ACHN (cell line): ENCODE measurements around the gene NOSIP.

Experiments used
- DNase-seq: peaks from one replicate; pipeline ENCODE4 v3.0.0-alpha.2; 2015
- in situ Hi-C: cut with HindIII; loops from 2 replicates; pipeline ENCODE4 v1.10.0; 2017; ENCODE audit warnings: low sequenced_read_pairs, low pct_ligation_motif_present, low pct_unique_long_range_greater_than_20kb

NOSIP gene

DNA sequence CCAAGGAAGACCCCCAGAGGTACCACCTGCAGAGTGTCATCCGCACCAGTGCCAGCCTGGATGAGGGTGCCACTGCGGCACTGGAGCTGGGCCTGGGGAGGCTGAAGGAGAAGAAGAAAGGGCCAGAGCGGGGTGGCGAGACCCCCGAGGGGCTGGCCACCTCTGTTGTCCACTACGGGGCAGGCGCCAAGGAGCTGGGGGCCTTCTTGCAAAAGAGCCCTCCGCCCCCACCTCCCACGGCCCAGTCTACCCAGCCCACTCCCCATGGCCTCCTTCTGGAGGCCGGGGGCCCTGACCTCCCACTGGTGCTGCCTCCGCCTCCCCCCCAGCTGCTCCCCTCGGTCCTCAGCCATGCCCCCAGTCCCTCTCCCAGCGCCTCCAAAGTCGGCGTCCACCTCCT lies 16.1 kb upstream of the NOSIP start:
- DNase-seq, result no peak
- in situ Hi-C loops, result no loop called here

DNA sequence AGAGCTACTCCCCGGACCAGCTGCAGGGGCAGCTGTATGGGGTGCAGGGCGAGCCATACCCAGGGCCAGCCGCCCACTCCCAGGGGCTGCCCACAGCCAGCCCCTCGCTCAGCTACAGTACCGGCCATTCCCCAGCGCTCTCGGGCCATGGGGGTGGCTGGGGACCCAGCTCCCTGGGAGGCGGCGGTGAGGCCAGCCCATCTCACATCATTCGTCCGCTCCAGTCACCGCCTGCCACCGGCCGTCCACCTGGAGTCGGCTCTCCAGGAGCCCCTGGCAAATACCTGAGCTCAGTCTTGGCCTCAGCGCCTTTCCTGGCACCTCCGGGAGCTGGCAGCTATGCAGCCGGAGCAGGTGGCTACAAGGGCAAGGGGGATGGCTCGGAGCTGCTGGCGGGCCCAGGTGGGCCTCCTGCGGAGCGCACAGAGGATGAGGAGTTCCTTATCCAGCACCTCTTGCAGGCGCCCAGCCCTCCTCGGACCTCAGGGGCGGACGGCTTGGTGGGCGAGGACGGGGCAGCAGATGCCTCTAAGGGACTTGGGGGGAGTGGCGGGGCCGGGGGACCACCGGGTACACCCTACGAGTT lies 15.6 kb upstream of the NOSIP start:
- in situ Hi-C loops, result no loop called here
- DNase-seq, result no peak

DNA sequence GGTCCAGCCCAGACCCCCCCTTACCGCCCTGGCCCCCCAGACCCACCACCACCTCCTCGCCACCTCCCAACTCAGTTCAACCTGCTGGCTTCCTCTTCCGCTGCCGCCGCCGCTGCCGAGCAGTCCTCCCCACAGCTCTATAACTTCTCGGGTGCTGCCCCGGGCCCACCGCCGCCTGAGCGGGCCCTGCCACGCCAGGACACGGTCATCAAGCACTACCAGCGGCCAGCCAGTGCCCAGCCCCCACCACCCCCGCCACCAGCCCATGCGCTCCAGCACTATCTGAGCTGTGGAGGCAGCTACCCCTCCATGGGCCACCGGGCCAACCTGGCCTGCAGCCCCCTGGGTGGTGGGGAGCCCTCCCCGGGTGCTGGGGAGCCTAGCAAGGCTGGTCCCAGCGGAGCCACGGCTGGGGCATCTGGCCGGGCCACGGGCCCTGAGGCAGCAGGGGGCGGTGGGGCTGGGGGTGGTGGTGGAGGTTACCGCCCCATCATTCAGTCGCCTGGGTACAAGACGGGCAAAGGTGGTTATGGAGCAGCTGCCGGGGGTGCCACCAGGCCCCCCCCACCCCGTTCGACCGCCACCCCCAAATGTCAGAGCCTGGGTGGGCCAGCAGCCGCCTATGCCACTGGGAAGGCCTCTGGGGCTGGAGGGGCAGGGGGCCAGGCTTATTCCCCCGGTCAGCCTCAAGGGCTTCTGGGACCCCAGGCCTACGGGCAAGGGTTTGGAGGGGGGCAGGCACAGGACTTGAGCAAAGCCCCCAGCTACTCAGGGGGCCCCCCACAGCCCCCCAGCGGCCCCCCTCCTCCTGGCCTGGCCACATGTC lies 14.8 kb upstream of the NOSIP start:
- no peak for DNase-seq
- in situ Hi-C loops, result no loop called here

DNA sequence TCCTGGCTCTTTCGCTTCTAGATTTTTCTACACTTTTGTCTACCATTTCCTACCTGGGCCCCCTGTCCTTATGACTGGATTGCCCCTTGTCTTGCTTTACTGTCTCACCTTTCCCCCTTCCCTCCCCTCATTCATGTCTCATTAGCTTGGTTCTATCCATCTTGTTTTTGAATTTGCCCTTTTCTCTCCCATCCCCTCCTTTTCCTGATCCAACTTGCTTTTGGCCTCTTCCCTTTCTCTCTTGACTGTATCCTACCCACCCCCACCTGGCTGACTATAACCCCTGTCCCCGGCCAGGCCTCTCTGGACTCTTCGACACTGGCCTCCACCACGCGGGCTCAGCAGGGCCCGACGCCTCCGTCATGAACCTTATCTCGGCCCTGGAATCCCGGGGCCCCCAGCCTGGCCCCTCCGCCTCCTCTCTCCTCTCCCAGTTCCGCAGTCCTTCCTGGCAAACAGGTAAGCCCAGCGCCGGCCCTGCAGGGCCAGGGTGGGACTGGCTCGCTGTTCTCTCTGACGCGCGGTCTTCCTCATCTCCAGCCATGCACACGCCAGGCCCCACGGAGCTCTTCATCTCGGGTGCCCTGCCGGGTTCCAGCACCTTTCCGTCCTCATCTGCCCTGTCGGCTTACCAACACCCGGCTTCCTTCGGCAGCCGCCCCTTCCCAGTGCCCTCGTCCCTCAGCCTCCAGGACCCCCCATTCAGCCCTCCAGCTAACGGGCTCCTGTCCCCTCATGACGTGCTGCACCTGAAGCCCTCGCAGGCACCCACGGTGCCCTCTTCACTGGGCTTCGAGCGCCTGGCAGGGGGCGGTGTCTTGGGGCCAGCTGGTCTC lies 14.0 kb upstream of the NOSIP start:
- in situ Hi-C loops, result no loop called here

DNA sequence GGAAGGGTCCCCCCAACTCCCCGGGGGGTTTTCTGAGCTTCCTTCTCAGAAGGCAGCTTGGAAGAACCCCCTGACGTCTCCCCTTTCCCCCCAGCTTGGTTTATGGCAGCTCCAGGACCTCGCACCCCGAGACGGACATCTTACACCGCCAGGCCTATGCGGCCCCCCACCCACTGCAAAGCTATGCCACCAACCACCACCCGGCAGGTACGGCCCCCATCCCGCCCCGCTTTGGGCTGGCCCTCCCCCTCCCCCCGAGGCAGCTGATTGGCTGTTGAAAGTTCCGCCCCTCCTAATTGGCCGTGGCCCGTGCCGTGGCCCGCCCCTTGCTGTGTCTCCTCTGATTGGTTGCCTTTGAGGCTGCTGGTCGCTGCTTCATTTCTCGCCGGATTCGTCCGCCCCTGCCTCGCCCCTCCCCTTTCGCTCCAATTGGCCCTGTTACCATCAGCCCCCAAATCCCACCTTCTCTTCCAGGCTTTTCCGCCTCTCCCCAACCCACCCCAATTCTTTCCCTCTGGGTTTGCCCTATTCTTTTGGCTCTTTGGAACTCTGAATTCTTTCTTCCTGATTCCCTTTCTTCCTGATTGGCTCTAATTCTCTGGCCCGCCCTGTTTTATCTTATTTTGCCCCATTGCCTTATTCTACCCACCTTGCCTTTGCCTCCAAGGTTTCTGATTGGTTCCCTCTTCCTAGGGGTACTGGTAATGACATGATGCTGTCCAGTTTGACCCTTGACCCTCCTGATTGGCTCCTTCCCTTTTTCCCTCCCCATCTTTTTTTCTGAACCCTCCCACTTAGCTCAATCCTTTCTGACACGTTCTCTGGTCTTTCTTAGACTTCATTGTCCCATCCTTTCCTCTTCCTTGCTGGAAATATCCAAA lies 13.1 kb upstream of the NOSIP start:
- in situ Hi-C loops, result no loop called here
- peak; percentile 90 for DNase-seq

More for the DNA sequence above, 14.0 kb upstream of the NOSIP start:
- DNase-seq, result no peak

DNA sequence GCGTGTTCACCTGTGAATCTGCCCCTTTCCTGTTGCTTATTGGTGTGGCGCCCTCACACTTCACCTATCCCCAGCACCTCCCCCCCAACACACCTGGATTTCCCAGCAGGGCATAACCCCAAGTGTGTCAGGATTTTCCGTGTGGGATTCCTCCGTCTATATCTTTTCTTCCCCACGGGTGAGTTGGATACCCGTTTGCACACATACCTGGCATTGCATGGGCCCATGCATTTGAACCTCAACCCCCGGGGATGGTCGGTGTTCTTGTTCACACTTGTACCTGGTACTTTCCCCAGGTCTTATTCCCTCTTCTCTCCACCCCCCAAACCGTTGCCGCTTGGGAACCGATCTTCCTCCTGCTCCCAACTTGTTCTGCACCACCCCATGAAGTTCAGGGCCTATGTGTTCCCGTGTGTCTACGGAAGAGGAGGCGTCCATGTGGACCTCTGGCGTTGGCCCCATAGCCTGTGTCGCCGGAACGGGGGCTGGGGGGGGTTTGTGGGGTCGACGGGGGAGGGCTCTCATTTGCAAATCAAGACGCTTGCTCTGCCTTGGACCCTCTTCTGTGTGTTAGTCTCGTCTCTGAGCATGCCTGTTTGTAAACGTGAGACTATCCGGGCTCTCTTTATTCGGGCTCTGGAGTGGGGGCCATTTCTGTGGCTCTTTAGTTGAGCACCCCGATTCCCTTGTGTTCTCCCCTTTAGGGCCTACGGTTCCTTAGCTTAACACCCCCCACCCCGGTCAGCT lies 12.3 kb upstream of the NOSIP start:
- in situ Hi-C loops, result no loop called here
- DNase-seq, result peak; percentile 51

DNA sequence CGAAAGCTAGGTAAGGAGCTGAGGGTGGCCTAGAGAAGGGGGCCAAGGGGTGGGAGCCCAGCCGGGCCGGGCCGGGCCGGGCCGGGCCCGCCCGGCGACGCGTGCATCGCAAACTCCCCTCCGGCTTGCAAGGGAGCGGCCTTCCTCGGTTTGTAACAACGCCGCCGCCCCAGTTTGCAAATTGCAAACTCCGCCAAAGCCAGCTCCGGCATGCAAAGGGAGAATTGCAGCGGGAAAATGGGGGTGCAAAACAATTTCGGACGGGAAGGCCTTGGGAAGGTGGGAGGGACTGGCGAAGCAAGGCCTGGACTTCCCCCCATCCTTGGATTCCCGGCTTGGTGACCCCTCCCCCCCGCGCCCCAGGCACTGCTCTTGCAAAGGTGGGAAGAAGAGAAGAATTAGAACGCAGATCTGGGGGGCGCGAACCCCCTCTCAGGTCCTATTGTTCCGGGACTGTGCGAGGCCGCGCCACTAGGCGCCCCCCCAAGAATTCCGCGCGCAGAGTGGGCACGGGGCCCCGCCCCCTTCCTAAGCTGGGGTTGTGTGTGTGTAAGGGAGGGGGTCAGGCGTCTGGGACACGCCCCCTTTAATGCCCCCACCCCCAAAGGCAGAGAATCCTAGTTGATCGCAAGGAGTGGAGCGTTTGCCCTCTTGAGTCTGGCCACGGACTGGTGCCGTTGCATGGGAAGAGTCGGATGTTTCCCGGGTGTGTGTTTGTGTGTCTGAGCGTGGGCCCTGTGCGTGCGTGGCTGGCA lies 11.6 kb upstream of the NOSIP start:
- in situ Hi-C loops, result no loop called here
- peak; percentile 55 for DNase-seq

DNA sequence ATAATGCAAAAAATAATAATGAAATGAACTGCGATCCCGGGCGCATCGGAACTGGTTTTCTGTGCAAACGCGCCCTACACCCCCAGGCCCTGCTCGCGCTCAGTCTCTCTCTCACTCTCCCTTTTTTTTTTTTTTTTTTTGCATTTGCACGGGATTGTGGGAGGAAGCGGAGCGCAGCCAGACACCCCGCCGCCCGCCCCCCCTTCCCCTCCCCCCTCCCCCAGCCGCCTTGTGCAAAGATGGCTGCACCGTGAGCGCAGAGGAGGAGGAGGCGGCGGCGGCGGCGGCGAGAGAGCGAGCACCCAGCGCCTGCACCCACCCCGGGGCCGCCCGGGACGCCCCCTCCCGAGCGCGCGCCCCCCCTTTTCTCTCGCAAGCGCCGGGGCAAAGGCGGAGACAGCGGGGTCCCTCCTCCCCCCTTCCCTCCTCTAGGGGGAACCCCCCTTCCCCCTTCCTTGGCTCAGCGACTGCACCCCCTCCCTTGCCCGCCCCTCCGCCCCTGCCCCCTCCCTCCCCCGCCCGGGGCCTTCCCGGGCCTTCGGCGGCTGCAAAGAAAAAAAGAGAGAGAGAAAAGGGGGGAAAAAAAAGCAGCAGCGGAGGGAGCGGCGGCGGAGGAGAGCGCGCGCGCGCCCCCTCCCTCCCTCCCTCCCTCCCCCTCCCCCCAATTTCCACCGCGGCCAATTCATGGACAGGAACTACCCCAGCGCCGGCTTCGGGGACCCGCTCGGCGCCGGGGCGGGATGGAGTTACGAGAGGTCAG lies 10.8 kb upstream of the NOSIP start, which contains the start of gene PRR12:
Gene PRR12 (plus strand): TSS at position 212 of the 760 bp plus-strand sequence. CDS start 473 bp downstream, at position 685.
- peak; percentile 60 for DNase-seq
- in situ Hi-C loops, result no loop called here

DNA sequence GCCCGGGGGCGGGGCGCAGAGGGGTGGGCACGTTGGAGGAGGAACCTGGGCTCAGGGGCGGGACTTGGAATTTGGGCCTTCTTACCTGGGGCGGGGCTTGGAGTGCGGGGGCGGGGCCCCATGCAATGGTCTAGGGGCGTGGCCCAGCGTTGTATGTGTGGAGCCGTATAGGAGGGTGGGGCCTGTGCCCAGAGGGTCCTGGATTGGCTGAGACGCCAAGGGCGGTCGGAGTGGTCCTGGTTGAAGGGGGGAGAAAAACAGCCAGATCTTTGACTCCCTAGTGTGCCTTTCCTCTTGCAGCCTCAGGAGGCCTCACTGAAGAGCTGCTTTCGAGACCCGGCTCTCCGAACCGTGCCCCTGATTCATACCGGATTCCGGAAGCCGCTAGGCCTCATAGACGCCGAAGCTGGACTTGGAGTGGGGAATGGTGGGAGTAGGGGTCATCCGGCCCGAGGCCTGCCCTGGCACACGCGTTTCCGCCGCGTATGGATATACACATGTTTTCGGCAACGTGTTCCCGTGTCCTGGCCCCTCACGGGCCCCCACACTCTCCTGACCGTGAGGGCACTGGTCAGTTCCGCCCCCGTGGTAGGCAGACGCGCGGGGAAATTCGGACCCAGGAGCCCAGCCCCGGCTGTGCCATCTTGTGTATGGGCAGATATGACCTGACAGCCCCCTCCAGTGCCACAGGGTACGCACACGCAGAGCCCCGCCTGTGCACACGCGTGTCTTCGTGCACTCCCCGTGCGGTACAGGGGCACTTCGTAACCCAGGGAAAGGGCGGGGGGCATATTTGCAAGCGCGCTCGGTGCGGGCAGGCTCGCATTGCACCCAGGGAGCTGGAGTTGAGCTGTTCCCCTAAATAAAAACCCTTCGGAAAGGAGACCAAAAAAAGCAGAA lies 10.0 kb upstream of the NOSIP start:
- in situ Hi-C loops, result no loop called here
- peak; percentile 95 for DNase-seq

DNA sequence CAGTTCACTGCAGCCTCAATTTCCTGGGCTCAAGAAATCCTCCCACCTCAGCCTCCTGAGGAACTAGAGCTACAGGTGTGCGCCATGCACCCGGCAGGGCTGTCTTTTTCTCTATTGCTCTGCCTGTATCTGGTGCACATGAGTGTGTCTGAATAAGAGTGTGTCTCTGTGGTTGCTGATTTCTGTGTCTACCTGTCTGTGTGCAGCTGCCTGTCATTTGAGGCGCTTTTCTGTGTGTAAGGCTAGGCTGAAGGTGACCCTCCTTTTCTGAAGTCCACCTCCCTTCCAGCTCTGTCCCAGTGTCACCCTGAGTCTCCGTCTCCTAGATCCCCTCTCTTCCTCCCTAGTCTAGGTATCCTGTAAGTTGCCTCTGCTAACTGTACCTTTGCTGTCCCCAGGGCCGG lies 9.1 kb upstream of the NOSIP start:
- in situ Hi-C loops, result no loop called here
- no peak for DNase-seq

DNA sequence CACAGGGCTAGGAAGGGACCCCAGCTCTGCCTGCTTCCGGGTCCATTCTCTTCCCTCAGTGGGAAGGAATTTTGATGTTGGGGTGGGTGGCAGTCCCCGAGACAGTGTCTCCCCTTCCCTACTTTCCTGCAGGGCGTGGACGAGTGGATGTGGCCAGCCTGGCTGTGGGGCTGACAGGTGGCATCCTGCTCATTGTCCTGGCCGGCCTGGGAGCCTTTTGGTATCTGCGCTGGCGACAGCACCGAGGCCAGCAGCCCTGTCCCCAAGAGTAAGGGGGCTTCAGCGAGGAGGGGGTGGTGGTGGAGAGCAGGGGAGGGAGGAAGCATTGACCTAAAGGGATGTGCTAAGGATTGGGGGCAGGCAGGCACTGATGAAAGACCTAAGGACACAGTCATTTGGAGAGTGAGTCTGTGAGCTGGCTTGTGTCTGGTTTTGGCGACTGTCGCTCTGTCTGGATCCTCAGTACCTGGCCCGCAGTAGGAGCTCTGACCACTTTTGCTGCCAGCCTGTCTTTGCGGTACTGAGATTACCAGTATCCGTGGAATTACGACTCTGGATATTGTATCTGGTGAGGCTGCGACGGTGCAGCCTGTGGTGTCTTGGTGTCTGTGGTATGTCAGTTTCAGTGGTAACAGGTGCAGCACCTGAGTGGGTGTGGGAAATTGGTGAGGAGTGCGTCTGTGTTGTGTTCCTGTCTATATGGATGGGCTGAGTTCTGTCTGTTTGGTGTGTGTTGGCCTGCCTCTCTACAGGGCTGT lies 8.2 kb upstream of the NOSIP start:
- in situ Hi-C loops, result no loop called here

DNA sequence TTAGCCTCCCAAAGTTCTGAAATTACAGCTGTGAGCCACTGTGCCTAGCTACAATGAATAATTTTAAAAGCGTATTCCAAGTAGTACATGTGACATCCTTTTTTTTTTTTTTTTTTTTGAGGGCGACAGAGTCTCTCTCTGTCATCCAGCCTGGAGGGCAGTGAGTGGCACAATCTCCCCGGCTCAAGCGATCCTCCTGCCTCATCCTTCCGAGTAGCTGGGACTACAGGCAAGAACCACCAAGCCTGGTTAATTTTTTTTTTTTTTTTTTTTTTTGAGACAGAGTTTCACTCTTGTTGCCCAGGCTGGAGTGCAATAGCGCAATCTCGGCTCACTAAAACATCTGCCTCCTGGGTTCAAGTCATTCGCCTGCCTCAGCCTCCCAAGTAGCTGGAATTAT lies 6.9 kb upstream of the NOSIP start:
- no peak for DNase-seq
- in situ Hi-C loops, result no loop called here

More for the DNA sequence above, 8.2 kb upstream of the NOSIP start:
- no peak for DNase-seq

DNA sequence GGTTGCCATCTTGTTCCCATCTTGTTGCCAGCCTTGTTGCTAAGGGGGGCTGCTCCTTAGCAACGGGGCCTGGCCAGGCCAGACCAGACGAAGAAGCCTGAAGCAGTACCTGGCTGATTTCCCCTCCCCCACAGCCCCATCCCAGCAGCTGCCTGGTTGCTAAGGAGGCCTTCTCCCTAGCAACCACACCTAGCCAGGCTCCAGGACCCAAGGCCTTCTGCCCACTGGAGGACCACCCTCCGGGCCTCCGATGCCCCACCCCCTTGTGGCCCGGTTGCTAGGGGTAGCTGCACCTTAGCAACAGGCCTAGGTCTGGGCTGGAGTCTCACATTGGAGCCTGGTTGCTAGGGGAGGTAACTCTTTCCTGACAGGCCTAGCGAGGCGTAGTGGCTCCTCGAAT lies 4.7 kb upstream of the NOSIP start:
- in situ Hi-C loops, result no loop called here
- DNase-seq, result no peak

DNA sequence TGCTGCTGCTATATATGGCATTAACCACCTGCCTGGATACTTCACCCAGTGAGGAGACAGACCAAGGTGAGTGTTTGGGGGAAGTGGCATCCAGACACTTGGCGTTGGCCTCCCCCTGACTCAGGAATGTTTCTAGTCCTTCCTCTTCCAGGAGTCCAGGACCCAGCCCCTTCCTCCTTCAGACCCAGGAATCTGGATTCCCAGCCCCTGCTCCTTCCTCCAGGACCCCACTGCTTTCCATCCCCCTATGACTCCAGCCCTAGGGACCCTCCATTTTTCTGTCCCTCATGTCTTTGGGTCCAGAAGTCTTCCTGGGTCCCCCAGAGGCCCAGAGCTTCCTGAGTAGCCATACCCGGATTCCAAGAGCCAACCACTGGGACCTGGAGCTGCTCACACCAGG lies 2.9 kb upstream of the NOSIP start:
- in situ Hi-C loops, result no loop called here

DNA sequence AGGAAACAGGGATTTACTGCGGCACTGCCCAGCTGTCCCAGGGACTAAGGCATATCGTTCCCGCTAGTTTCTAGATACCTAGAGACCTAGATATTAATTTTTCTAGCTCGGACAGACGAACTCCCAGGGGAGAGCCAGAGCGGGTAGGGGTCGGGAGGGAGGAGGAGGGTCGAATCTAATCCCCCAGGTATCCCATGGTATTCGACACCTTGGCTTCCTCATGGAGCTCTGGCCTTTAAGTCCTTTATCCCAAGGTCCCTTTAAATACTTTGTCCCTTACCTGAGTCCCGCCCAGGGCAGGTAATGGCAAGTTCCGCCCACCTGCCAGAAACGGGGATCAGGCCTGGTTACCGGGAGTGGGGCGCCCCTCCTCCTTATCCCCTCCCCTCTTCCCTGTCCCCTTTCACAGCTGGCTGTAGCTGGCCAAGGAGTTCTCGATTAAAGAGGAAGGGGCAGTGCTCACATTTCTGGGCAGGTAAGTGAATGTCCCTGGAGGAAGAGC lies 702 bp upstream of the NOSIP start, which contains the start of gene PRRG2:
Gene PRRG2 (plus strand): TSS at position 310 of the 502 bp plus-strand sequence. CDS start 1,904 bp downstream, outside the sequence.
- DNase-seq, result no peak
- in situ Hi-C loops, result no loop called here

More for the DNA sequence above, 2.9 kb upstream of the NOSIP start:
- no peak for DNase-seq
